ENCODE measurements around the gene CDKN2A. TPM values are rescaled to one million over a fixed set of nuclear protein-coding genes. Genes with fewer than 3 reads are reported as not detected.
A peak's percentile ranks its signal among the peaks of the same experiment; 100 is the strongest.

The CDKN2A gene
- total RNA-seq (2022), result not detected in 2 replicates
- Bru-seq, nascent RNA, result percentile 9 among the genes with signal in this experiment
- BruChase-seq, experiment 1, labeled RNA remaining after a 6-hour chase, result percentile 4 among the genes with signal in this experiment
- percentile 4 among the genes with signal in this experiment for BruChase-seq, experiment 2, labeled RNA remaining after a 2-hour chase
- long read RNA-seq, result 0 reads

GRCh38 chr9:21993893-21994555 is at the start of gene CDKN2A:
TSS of gene CDKN2A (minus strand) at chr9:21994392.
- H3K4me3 Mint-ChIP-seq (ENCODE audit: unreplicated experiment), result no peak within 1 kb of the TSS
- TF ChIP-seq CTCF (IDR thresholded peaks at IDR 0.05; ENCODE audit: unreplicated experiment), result no peak
- ChIA-PET POLR2A (no interaction called here), CTCF (no interaction called here)
- no peaks in the 10 kb centered on the region for H3K36me3 Mint-ChIP-seq (ENCODE audit: insufficient read depth, unreplicated experiment)
- BruUV-seq (replicated peaks), result no TSS peak
- H3K27ac Mint-ChIP-seq (ENCODE audit: low read depth, unreplicated experiment), result no peak within 1 kb of the TSS
- H3K4me1 Mint-ChIP-seq (ENCODE audit: insufficient read depth, unreplicated experiment), result no peaks in the 10 kb centered on the region
- no peak for DNase-seq (ENCODE audit: unreplicated experiment)
- intact Hi-C loops (cut with micrococcal nuclease), result no loop called here
- H3K27me3 Mint-ChIP-seq (ENCODE audit: insufficient read depth, unreplicated experiment), result no peaks in the 10 kb centered on the region
- no peaks in the 10 kb centered on the region for H3K9me3 Mint-ChIP-seq (ENCODE audit: unreplicated experiment)

GRCh38 chr9:22043928-22044327 is 49.7 kb upstream of the CDKN2A start:
- no peaks in the 10 kb centered on the region for H3K4me1 Mint-ChIP-seq (ENCODE audit: insufficient read depth, unreplicated experiment)
- no peak for TF ChIP-seq CTCF (IDR thresholded peaks at IDR 0.05; ENCODE audit: unreplicated experiment)
- H3K9me3 Mint-ChIP-seq (ENCODE audit: unreplicated experiment), result no peaks in the 10 kb centered on the region
- no peaks in the 10 kb centered on the region for H3K36me3 Mint-ChIP-seq (ENCODE audit: insufficient read depth, unreplicated experiment)
- H3K27ac Mint-ChIP-seq (ENCODE audit: low read depth, unreplicated experiment), result no peak overlapping the region
- H3K27me3 Mint-ChIP-seq (ENCODE audit: insufficient read depth, unreplicated experiment), result no peaks in the 10 kb centered on the region
- DNase-seq (ENCODE audit: unreplicated experiment), result no peak
- no TSS peak for BruUV-seq (replicated peaks)
- ChIA-PET POLR2A (no interaction called here), CTCF (no interaction called here)
- intact Hi-C loops (cut with micrococcal nuclease), result no loop called here
- no peak overlapping the region for H3K4me3 Mint-ChIP-seq (ENCODE audit: unreplicated experiment)

GRCh38 chr9:22041775-22042174 is 47.6 kb upstream of the CDKN2A start:
- TF ChIP-seq CTCF (IDR thresholded peaks at IDR 0.05; ENCODE audit: unreplicated experiment), result no peak
- CTCF ChIA-PET, result no interaction called here
- DNase-seq (ENCODE audit: unreplicated experiment), result no peak
- no peak overlapping the region for H3K4me3 Mint-ChIP-seq (ENCODE audit: unreplicated experiment)
- no peaks in the 10 kb centered on the region for H3K4me1 Mint-ChIP-seq (ENCODE audit: insufficient read depth, unreplicated experiment)
- POLR2A ChIA-PET, result no interaction called here
- no peak overlapping the region for H3K27ac Mint-ChIP-seq (ENCODE audit: low read depth, unreplicated experiment)
- H3K27me3 Mint-ChIP-seq (ENCODE audit: insufficient read depth, unreplicated experiment), result no peaks in the 10 kb centered on the region
- intact Hi-C loops (cut with micrococcal nuclease), result no loop called here
- H3K36me3 Mint-ChIP-seq (ENCODE audit: insufficient read depth, unreplicated experiment), result no peaks in the 10 kb centered on the region
- no peaks in the 10 kb centered on the region for H3K9me3 Mint-ChIP-seq (ENCODE audit: unreplicated experiment)
- no TSS peak for BruUV-seq (replicated peaks)

- ChIA-PET CTCF (no interaction called here), POLR2A (no interaction called here)
- no peak overlapping the region for H3K27ac Mint-ChIP-seq (ENCODE audit: low read depth, unreplicated experiment)
- H3K27me3 Mint-ChIP-seq (ENCODE audit: insufficient read depth, unreplicated experiment), result no peaks in the 10 kb centered on the region
- no peak for DNase-seq (ENCODE audit: unreplicated experiment)
- no peaks in the 10 kb centered on the region for H3K9me3 Mint-ChIP-seq (ENCODE audit: unreplicated experiment)
- BruUV-seq (replicated peaks), result no TSS peak
- H3K36me3 Mint-ChIP-seq (ENCODE audit: insufficient read depth, unreplicated experiment), result no peaks in the 10 kb centered on the region
- TF ChIP-seq CTCF (IDR thresholded peaks at IDR 0.05; ENCODE audit: unreplicated experiment), result no peak
- intact Hi-C loops (cut with micrococcal nuclease), result no loop called here
- no peaks in the 10 kb centered on the region for H3K4me1 Mint-ChIP-seq (ENCODE audit: insufficient read depth, unreplicated experiment)
- H3K4me3 Mint-ChIP-seq (ENCODE audit: unreplicated experiment), result no peak overlapping the region
Observed at GRCh38 chr9:22041344-22041743, 47.2 kb upstream of the CDKN2A start.

All from MCF 10A (cell line).